ENCODE results near the gene ADCK2.
"Not testable (repeated sequence)": the region's sequence is repeated elsewhere in the genome, so short reads cannot be mapped to it uniquely, and the experiment has no call there.

Gene ADCK2

DNA sequence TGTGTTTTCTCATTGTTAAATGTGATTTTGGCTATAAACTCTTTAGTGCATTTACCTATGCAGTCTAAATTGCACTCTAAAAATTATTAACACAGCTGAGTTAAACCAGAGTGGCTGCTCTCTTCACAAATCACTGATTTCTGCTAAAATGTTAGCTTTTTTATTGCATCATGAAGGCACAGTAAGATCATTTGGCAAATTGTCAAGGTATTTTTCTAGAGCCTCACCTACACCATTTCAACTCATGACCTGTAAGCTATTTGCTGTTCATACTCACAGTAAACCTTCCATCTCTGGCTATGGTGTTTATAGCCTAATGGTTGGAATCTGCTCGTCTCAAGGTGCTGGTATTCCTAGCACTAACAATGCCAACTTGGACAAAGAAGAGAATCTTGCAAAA is 49.5 kb downstream of the ADCK2 start:
- TF ChIP-seq FOXP2 (optimal IDR thresholded peaks at IDR 0.05; ENCODE audit: control extremely low read depth, extremely low read length, insufficient read depth), result no peak
- TF ChIP-seq EZH2 (IDR thresholded peaks at IDR 0.05), result no peak
- no peak for TF ChIP-seq POLR2AphosphoS5 (IDR thresholded peaks at IDR 0.05; ENCODE audit: borderline replicate concordance, low read depth, low read length)
- no peaks in the 10 kb centered on the region; the same call in 1 of the 2 replicates for H3K36me3 ChIP-seq (ENCODE audit: insufficient read depth, low read length)
- no peaks in the 10 kb centered on the region for H3K9me3 ChIP-seq (ENCODE audit: low read depth, low read length)
- no peak overlapping the region for H3K9ac ChIP-seq (ENCODE audit: insufficient read length)
- H3K27ac ChIP-seq, result no peak overlapping the region
- H3K4me3 ChIP-seq, result no peak overlapping the region
- DNase-seq (ENCODE audit: low read depth, low spot score), result no peak

- H3K9ac ChIP-seq (ENCODE audit: insufficient read length), result no peak overlapping the region
- H3K4me3 ChIP-seq, result no peak overlapping the region
- DNase-seq (ENCODE audit: low read depth, low spot score), result no peak
- no peaks in the 10 kb centered on the region; the same call in 1 of the 2 replicates for H3K36me3 ChIP-seq (ENCODE audit: insufficient read depth, low read length)
- H3K27ac ChIP-seq, result no peak overlapping the region
- TF ChIP-seq FOXP2 (optimal IDR thresholded peaks at IDR 0.05; ENCODE audit: control extremely low read depth, extremely low read length, insufficient read depth) (no peak), EZH2 (IDR thresholded peaks at IDR 0.05) (no peak), POLR2AphosphoS5 (IDR thresholded peaks at IDR 0.05; ENCODE audit: borderline replicate concordance, low read depth, low read length) (no peak)
- no peaks in the 10 kb centered on the region for H3K9me3 ChIP-seq (ENCODE audit: low read depth, low read length)
These were observed 50.3 kb downstream of the ADCK2 start for GRCh38 chr7:140723006-140723405.

GRCh38 chr7:140723574-140723973 is 50.8 kb downstream of the ADCK2 start:
- no peak for DNase-seq (ENCODE audit: low read depth, low spot score)
- no peaks in the 10 kb centered on the region; the same call in 1 of the 2 replicates for H3K36me3 ChIP-seq (ENCODE audit: insufficient read depth, low read length)
- H3K9ac ChIP-seq (ENCODE audit: insufficient read length), result no peak overlapping the region
- no peak for TF ChIP-seq POLR2AphosphoS5 (IDR thresholded peaks at IDR 0.05; ENCODE audit: borderline replicate concordance, low read depth, low read length)
- no peak for TF ChIP-seq EZH2 (IDR thresholded peaks at IDR 0.05)
- TF ChIP-seq FOXP2 (optimal IDR thresholded peaks at IDR 0.05; ENCODE audit: control extremely low read depth, extremely low read length, insufficient read depth), result no peak
- no peaks in the 10 kb centered on the region for H3K9me3 ChIP-seq (ENCODE audit: low read depth, low read length)
- H3K4me3 ChIP-seq, result no peak overlapping the region
- H3K27ac ChIP-seq, result no peak overlapping the region

DNA sequence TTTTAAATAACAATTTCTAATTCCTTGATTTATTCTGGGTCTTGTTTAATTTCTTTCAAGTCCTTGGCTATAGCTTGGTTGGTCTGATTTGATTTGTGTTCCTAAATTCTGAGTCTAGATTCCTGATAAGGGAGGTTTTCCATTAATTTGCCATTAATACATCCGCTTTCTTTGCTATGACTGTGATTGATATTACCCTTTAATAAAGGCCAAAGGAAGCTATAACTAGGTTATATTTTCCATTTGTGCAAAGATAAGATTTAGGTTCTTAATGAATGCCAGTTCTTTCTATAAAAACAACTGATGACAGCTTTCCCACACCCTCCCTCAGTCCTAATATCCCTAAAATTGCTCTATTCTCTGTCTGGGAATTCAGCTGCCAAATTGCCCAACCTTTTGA is 52.0 kb downstream of the ADCK2 start:
- no peak for TF ChIP-seq FOXP2 (optimal IDR thresholded peaks at IDR 0.05; ENCODE audit: control extremely low read depth, extremely low read length, insufficient read depth)
- no peak for TF ChIP-seq EZH2 (IDR thresholded peaks at IDR 0.05)
- TF ChIP-seq POLR2AphosphoS5 (IDR thresholded peaks at IDR 0.05; ENCODE audit: borderline replicate concordance, low read depth, low read length), result no peak
- Histone ChIP-seq H3K27ac (no peak overlapping the region), H3K4me3 (no peak overlapping the region), H3K36me3 (ENCODE audit: insufficient read depth, low read length) (no peaks in the 10 kb centered on the region; the same call in 1 of the 2 replicates), H3K9ac (ENCODE audit: insufficient read length) (no peak overlapping the region), H3K9me3 (ENCODE audit: low read depth, low read length) (no peaks in the 10 kb centered on the region)
- DNase-seq (ENCODE audit: low read depth, low spot score), result no peak

DNA sequence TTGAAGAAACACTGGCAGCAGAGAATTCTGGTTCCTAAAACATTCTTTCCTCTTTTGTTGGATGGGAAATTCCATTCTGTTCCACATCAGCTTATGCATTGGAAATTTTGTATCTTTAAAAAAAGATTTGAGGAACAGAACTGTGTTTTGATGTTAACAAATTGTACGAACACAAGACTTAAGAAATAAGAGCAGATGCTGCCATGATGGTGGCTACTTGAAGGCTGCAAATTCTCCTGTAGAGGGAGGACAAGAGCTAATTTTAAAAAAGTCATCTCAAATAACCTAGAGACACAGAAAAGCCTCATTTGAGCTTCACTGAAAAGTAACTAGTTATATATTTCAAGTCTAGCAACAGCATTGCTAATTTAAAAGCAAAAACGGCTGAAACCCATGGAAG is 53.5 kb downstream of the ADCK2 start:
- Histone ChIP-seq H3K36me3 (ENCODE audit: insufficient read depth, low read length) (peaks cover 3% of the 10 kb centered on the region; the same call in 1 of the 2 replicates), H3K4me3 (no peak overlapping the region), H3K27ac (no peak overlapping the region), H3K9ac (ENCODE audit: insufficient read length) (no peak overlapping the region), H3K9me3 (ENCODE audit: low read depth, low read length) (no peaks in the 10 kb centered on the region)
- peak; percentile 18 for DNase-seq (ENCODE audit: low read depth, low spot score)
- TF ChIP-seq POLR2AphosphoS5 (IDR thresholded peaks at IDR 0.05; ENCODE audit: borderline replicate concordance, low read depth, low read length), result no peak
- no peak for TF ChIP-seq FOXP2 (optimal IDR thresholded peaks at IDR 0.05; ENCODE audit: control extremely low read depth, extremely low read length, insufficient read depth)
- no peak for TF ChIP-seq EZH2 (IDR thresholded peaks at IDR 0.05)

DNA sequence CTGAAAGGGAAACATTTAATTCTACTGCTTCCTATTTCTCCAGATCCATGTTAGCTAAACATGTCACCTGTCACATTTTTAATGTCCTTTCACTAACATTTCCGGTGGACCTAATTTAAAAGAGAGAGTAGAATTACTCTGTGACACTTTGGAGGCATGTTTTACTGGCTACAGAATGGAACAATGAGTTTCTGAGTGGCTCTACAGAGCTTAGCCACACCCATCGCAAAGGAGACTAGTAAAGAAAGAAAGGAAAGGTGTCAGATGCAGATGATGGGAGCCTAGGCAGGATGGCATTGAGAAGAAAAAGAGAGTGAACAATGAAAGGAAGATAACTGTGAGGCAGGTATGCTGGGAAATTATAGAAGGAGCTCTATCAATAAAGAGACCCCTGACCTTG is 59.7 kb downstream of the ADCK2 start:
- no peaks in the 10 kb centered on the region for H3K9me3 ChIP-seq (ENCODE audit: low read depth, low read length)
- peaks cover 11% of the 10 kb centered on the region; the same call in 1 of the 2 replicates for H3K36me3 ChIP-seq (ENCODE audit: insufficient read depth, low read length)
- no peak overlapping the region for H3K27ac ChIP-seq
- no peak overlapping the region for H3K9ac ChIP-seq (ENCODE audit: insufficient read length)
- no peak overlapping the region for H3K4me3 ChIP-seq
- no peak for DNase-seq (ENCODE audit: low read depth, low spot score)
- TF ChIP-seq POLR2AphosphoS5 (IDR thresholded peaks at IDR 0.05; ENCODE audit: borderline replicate concordance, low read depth, low read length) (no peak), FOXP2 (optimal IDR thresholded peaks at IDR 0.05; ENCODE audit: control extremely low read depth, extremely low read length, insufficient read depth) (no peak), EZH2 (IDR thresholded peaks at IDR 0.05) (no peak)

GRCh38 chr7:140734096-140734495 is 61.4 kb downstream of the ADCK2 start:
- Histone ChIP-seq H3K27ac (no peak overlapping the region), H3K4me3 (no peak overlapping the region), H3K36me3 (ENCODE audit: insufficient read depth, low read length) (peaks cover 14% of the 10 kb centered on the region; the same call in 1 of the 2 replicates), H3K9me3 (ENCODE audit: low read depth, low read length) (no peaks in the 10 kb centered on the region), H3K9ac (ENCODE audit: insufficient read length) (no peak overlapping the region)
- TF ChIP-seq POLR2AphosphoS5 (IDR thresholded peaks at IDR 0.05; ENCODE audit: borderline replicate concordance, low read depth, low read length) (no peak), EZH2 (IDR thresholded peaks at IDR 0.05) (no peak), FOXP2 (optimal IDR thresholded peaks at IDR 0.05; ENCODE audit: control extremely low read depth, extremely low read length, insufficient read depth) (no peak)
- DNase-seq (ENCODE audit: low read depth, low spot score), result no peak

DNA sequence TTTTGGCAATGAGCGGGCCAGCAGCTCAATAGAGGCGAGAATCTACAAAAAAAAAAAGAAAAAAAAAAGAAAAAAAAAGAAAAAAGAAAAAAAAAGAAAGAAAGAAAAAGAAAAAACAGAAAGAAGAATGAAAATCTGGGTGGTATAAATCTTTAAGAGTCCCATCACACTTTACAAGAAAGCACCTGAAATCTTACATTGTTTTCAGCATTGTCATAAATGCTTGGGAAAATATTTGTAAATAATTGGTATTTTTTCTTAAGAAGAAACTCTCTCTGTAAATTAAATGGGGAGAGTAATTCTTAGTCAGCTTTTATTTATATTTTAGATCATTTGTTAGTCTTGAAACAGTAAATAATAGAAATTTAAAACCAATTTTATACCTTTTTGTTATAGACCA is 62.0 kb downstream of the ADCK2 start:
- H3K27ac ChIP-seq, result no peak overlapping the region
- H3K9me3 ChIP-seq (ENCODE audit: low read depth, low read length), result no peaks in the 10 kb centered on the region
- no peak overlapping the region for H3K9ac ChIP-seq (ENCODE audit: insufficient read length)
- peaks cover 15% of the 10 kb centered on the region; the same call in 1 of the 2 replicates for H3K36me3 ChIP-seq (ENCODE audit: insufficient read depth, low read length)
- no peak for DNase-seq (ENCODE audit: low read depth, low spot score)
- H3K4me3 ChIP-seq, result no peak overlapping the region
- no peak for TF ChIP-seq FOXP2 (optimal IDR thresholded peaks at IDR 0.05; ENCODE audit: control extremely low read depth, extremely low read length, insufficient read depth)
- no peak for TF ChIP-seq EZH2 (IDR thresholded peaks at IDR 0.05)
- no peak for TF ChIP-seq POLR2AphosphoS5 (IDR thresholded peaks at IDR 0.05; ENCODE audit: borderline replicate concordance, low read depth, low read length)

- no peak for TF ChIP-seq POLR2AphosphoS5 (IDR thresholded peaks at IDR 0.05; ENCODE audit: borderline replicate concordance, low read depth, low read length)
These were observed 65.5 kb downstream of the ADCK2 start for GRCh38 chr7:140738280-140738679.

GRCh38 chr7:140743255-140743654 is 70.5 kb downstream of the ADCK2 start:
- H3K27ac ChIP-seq; DNase-seq (ENCODE audit: low read depth, low spot score); H3K9ac ChIP-seq (ENCODE audit: insufficient read length); H3K9me3 ChIP-seq (ENCODE audit: low read depth, low read length); H3K4me3 ChIP-seq: not testable (repeated sequence)
- peaks cover 16% of the 10 kb centered on the region; the same call in 1 of the 2 replicates for H3K36me3 ChIP-seq (ENCODE audit: insufficient read depth, low read length)

More at GRCh38 chr7:140738280-140738679, 65.5 kb downstream of the ADCK2 start:
- Histone ChIP-seq H3K4me3 (no peak overlapping the region), H3K36me3 (ENCODE audit: insufficient read depth, low read length) (peaks cover 14% of the 10 kb centered on the region; the same call in 1 of the 2 replicates), H3K9ac (ENCODE audit: insufficient read length) (no peak overlapping the region), H3K9me3 (ENCODE audit: low read depth, low read length) (no peaks in the 10 kb centered on the region), H3K27ac (no peak overlapping the region)
- DNase-seq (ENCODE audit: low read depth, low spot score), result no peak
